HG02571 (cell line): ENCODE measurements around the gene SUSD3.
A peak's percentile ranks its signal among the peaks of the same experiment; 100 is the strongest.
"Not testable (repeated sequence)": the region's sequence is repeated elsewhere in the genome, so short reads cannot be mapped to it uniquely, and the experiment has no call there.

ENCODE experiments used
- ATAC-seq: cut with Tn5 transposase; IDR thresholded peaks from one replicate; pipeline ENCODE4 v1.9.1; 2021; ENCODE audit warnings: mild to moderate bottlenecking, moderate library complexity; ENCODE audit not compliant: unreplicated experiment

Gene SUSD3

GRCh38 chr9:93058355-93059010 is at the start of gene SUSD3:
Gene SUSD3 (plus strand): TSS chr9:93058701. CDS start chr9:93058743, 42 bp downstream.
- peak; percentile 46 for ATAC-seq

DNA sequence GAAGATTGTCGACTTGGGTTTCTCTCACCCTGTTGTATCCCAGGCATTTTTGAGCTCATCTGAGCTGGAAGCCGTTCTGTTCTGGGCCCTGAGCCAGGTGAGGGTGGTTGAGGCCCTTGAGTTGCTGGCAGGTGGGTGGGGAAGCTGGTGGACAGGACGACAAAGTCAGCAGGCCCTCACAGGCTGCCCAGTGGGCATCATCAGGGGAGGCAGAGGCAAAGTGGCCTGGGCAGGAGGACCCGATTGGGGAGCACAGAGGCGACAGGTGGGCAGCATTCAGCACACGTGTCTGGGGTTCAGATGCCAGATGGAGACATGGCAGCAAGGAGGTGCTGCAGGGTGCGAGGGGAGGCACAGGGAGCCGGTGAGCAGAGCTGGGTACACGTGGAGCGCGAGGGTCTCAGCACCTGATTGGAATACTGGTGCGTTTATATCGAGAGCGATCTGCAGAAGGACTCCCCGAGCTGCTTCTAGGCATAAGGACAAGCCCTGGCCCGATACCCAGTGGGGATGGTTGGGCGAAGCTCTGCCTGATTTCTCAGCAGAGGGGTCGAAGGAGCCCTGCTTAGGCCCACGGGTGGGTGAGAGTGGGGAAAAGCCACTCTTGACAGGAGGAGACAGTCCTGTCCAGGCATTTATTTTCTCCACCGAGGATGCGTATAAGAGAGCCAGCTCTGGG is 49.0 kb upstream of the SUSD3 start:
- ATAC-seq, result no peak

DNA sequence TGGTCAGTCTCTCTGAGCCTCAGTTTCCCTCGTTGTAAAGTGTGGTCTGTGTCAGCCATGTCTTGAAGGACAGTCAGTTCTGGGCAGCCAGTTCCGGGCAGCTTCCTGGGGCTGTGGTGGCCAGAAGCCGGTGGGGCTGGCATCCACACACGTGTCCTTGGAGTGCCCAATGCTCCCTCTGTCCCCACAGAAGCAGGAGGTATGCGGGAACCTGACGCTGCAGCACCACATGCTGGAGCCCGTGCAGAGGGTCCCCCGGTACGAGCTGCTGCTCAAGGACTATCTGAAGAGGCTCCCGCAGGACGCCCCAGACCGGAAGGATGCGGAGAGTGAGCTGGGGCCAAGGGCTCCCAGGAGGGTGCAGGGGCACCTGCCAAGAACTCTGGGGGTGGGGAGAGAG is 48.4 kb upstream of the SUSD3 start:
- ATAC-seq, result no peak

DNA sequence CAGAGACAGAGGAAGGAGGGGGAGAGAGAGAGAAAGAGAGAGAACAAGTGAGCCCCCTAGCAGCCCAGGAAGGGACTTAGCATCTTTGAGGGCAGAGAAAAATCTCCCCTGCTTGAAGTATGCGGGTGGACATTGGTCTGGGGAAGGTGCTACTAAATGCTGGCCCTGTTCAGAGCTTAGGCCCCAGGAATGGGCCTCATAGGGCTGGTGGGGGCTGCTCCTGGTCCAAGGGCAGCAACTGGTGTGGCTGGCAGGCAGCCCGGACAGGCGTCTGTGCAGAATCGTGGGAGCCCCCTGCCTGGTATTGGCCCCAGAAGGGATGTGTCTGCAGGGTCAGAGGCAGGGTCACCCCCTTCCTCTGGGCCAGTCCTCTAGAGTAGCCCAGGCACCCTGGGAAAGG is 47.8 kb upstream of the SUSD3 start:
- no peak for ATAC-seq

DNA sequence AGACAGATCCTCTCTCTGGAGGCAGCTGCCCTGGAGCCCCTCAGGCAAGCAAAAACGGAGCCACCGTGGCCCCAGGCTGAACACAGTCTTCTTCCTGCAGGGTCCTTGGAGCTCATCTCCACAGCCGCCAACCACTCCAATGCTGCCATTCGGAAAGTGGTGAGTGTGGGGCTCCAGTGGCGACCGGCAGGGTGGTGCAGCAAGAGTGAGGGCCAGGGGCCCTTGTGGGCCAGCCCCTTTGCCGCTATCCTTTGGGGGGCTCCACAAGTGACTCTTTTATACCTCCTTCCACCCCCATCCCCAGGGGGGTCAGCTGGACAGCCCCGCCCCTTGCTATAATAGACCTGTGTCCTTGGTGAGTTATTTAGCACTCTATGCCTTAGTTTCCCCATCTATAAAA is 47.4 kb upstream of the SUSD3 start:
- no peak for ATAC-seq

- no peak for ATAC-seq
These were observed 45.3 kb upstream of the SUSD3 start for GRCh38 chr9:93012963-93013855.

GRCh38 chr9:93013856-93014582 is 44.5 kb upstream of the SUSD3 start:
- ATAC-seq, result no peak

- not testable (repeated sequence) for ATAC-seq
These were observed 43.3 kb upstream of the SUSD3 start for GRCh38 chr9:93015190-93015589.

DNA sequence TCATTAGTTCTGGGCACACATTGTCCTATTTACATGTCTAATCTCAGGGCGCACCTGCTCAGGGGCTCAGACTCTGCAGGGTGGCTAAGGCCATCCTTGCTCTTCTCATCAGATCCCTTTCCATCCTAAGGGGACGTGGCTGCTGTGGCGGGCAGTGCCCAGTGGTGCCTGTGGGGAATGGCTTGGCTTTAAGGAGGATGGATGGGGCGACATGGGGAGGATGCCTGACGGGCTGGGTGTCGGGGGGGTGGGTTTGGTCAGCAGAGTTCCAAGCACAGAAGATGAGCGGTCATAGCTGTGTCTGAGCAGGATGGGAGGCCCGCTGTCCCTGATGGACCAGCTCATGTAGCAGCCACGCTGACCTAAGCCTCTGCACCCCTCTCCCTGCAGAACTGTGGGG is 40.9 kb upstream of the SUSD3 start:
- no peak for ATAC-seq

- no peak for ATAC-seq
These were observed 38.4 kb upstream of the SUSD3 start for GRCh38 chr9:93020151-93020550.

- no peak for ATAC-seq
These were observed 37.5 kb upstream of the SUSD3 start for GRCh38 chr9:93020771-93021670.

DNA sequence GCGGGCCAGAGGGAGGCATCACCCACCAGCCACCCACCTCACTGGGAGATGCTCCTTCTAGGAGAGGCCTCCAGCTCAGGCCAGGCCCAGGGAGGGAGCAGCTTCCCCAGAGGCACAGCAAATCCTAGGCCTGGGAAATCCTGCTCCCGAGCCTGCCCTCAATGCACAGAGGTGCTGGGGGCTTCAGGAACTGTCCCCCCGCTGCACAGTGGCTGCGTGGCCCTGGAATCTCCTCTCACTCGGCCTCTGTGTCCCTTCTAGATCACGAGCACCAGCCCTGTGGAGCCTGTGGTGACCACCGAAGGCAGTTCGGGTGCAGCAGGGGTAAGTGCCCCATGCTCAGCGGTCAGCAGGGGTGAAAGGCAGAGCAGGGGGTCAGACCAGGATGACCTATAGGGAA is 36.4 kb upstream of the SUSD3 start:
- no peak for ATAC-seq

- no peak for ATAC-seq
These were observed 35.6 kb upstream of the SUSD3 start for GRCh38 chr9:93022721-93023520.

DNA sequence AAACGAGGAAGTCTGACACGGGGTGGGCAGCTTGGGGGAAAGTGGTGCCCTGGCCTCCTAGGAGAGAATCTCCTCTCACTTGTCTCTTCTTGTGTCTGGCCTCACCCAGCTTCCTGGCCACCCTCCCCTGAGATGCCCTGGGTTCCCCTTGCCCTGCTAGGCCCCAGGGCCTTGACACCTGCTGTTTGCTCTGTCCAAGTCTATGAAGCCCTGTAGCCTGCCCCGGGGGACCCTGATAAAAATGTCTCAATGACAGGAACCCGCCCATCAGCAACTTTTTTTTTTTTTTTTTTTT is 35.0 kb upstream of the SUSD3 start:
- no peak for ATAC-seq

DNA sequence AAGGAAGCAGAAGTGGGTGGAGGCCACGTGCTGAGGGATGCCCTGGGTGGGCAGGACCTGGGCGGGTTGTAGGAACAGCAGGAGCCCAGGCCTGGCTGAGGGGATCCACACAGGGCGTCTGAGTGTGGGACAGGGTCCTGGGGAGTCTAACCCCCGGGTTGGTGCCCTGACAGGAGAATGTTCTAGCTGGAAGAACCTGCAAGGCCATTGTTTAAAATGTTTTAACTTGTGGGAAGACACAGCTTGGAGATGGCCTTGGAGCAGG is 33.9 kb upstream of the SUSD3 start:
- ATAC-seq, result no peak

DNA sequence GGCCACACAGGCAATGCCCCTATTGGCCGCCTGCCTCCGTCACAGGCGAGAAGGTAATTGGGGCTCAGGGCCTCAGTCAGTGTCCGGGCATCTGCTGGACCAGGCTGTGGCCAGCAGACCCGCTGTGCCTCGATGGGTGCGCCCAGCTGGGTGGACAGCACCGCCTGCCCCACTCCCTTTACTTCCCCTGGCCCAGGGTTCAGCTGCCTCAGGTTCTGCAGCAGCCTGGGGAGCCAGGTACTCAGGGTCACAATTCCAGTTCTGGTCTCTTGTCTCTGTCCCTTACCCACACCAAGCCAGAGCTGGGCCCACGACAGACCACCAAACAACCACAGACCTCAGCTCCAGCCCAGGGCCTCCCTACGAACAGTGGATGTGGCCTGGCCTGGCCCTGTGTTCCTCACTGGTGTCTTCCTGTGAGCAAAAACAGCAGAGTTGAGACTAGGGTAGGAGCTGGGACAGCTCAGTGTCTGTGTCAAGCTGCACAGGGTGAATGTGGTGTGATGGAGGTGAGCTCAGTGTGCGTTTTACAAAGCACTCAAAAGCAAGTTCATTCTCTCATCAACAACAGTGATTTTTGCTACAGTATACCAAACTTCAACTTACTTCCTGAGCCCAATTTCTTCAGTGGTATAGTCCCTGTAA is 33.4 kb upstream of the SUSD3 start:
- ATAC-seq, result no peak

DNA sequence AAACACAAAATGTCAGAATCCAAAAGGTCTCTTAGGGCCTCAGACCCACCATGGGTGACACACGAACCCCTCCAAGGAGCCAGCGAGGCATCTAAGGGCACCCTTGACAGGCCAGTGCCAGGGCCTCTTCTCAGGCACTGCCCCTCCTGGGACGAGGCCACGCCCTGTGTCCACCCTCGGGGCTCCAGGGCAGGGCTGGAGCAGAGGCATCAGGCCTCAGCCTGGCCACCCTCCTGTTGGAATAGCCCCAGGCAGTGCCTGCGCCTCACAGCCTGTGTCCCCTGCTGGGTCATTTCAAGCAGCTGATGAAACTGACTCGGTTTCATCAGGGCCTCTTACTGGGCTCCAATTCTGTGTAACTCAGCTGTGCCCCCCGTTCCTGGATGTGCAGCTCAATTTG is 32.8 kb upstream of the SUSD3 start:
- no peak for ATAC-seq

GRCh38 chr9:93026640-93027039 is 31.9 kb upstream of the SUSD3 start:
- ATAC-seq, result no peak

DNA sequence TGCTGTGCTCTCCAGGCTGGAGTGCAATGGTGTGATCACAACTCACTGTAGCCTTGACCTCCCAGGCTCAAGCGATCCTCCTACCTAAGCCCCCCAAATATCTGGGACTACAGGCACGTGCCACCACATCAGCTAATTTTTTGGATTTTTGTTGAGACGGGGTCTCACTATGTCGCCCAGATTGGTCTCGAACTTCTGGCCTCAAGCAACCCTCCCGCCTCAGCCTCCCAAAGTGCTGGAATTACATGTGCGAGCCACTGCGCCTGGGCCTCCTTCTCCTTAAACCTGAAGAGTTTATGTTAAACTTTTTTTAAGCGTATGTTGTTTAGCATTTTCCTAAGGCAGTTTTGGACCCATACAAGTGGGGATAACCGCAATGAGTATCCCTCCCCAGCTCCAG is 30.8 kb upstream of the SUSD3 start:
- no peak for ATAC-seq
